Mammary epithelial cell (primary cell): ENCODE results near the gene GPC1.

Source experiments
- EZH2 ChIP-seq: IDR thresholded peaks from 2 replicates; pipeline ENCODE4 v1.6.1; 2012; ENCODE audit warnings: low read length, inconsistent platforms, borderline replicate concordance
- TF ChIP-seq, protein P1 (sequence below), 2 donors: IDR thresholded peaks in 1 of 2; conservative IDR thresholded peaks in 1 of 2; 2 replicates each; pipeline ENCODE4 v1.5.1; 2011 to 2012; ENCODE audit warnings: inconsistent platforms in 2 of 2, low read length in 2 of 2, mild to moderate bottlenecking in 2 of 2, control low read depth in 1 of 2, low read depth in 1 of 2; ENCODE audit not compliant: insufficient read depth in 1 of 2; ENCODE audit errors: extremely low read depth in 1 of 2

DNA sequence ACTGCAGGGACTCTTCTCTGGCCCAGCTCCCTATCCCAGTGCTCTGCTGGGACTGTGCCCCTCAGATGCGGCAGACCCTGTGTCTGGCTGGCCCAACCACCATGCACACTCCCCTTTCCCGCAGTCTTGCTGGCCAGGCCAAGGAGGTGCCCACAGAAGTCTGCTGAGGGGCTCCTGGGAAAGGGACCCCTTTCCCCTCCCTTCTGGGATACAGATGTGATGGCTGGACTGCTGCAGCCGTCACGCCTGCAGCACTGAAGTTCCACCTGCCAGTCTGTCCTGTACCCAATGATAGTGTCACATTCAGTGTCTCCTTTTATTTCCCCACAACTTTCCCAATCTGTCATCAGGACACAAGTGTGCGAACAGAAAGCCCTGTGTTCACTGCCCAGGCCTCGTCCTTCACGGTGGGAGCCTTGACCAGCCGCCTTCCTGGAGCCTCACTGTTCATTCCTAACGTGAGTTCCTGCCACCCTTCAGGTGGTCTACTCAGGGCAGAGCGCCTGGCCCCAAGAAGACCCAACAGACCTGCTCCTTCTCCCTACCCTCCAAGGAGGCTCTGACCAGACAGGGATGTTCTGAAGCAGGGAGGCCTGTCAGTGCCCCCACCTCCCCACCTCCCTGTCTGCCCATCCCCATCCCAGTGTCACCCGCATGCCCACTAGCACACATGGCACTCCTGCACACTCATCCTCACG lies 75.2 kb downstream of the GPC1 start:
- TF ChIP-seq, protein P1, sequence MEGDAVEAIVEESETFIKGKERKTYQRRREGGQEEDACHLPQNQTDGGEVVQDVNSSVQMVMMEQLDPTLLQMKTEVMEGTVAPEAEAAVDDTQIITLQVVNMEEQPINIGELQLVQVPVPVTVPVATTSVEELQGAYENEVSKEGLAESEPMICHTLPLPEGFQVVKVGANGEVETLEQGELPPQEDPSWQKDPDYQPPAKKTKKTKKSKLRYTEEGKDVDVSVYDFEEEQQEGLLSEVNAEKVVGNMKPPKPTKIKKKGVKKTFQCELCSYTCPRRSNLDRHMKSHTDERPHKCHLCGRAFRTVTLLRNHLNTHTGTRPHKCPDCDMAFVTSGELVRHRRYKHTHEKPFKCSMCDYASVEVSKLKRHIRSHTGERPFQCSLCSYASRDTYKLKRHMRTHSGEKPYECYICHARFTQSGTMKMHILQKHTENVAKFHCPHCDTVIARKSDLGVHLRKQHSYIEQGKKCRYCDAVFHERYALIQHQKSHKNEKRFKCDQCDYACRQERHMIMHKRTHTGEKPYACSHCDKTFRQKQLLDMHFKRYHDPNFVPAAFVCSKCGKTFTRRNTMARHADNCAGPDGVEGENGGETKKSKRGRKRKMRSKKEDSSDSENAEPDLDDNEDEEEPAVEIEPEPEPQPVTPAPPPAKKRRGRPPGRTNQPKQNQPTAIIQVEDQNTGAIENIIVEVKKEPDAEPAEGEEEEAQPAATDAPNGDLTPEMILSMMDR (conservative IDR thresholded peaks at IDR 0.05 in 1 of 2, IDR thresholded peaks at IDR 0.05 in 1 of 2; ENCODE audit: extremely low read depth in 1 of 2, insufficient read depth in 1 of 2, low read depth in 1 of 2, low read length in 2 of 2) = no peak
- no peak for TF ChIP-seq EZH2
